ENCODE data around the gene MYLK. TPM values are rescaled to one million over a fixed set of nuclear protein-coding genes. Genes with fewer than 3 reads are reported as not detected.

MYLK gene
- total RNA-seq, 2 experiments from 2014 or later, result 0.22 TPM; not detected in 1

- no peaks in the 10 kb centered on the region for H3K27me3 ChIP-seq (ENCODE audit: control insufficient read depth in 1 of 2, insufficient read depth in 2 of 2, low read length in 2 of 2)
- intact Hi-C loops (cut with DNase I, micrococcal nuclease), result no loop called here
- H3K4me1 Mint-ChIP-seq (ENCODE audit: low read depth), result no peaks in the 10 kb centered on the region
These were observed 104.4 kb downstream of the MYLK start for GRCh38 chr3:123779655-123780231.

GRCh38 chr3:123778991-123779622 is 105.0 kb downstream of the MYLK start:
- TF ChIP-seq CTCF (IDR thresholded peaks at IDR 0.05), result no peak
- H3K9me3 Mint-ChIP-seq, result no peaks in the 10 kb centered on the region
- no peak overlapping the region for H3K4me3 Mint-ChIP-seq
- no peaks in the 10 kb centered on the region for H3K4me1 ChIP-seq (ENCODE audit: insufficient read depth, low read length)
- H3K27ac Mint-ChIP-seq, result no peak overlapping the region
- DNase-seq (no peak), ATAC-seq (ENCODE audit: poor library complexity) (no peak)
- H3K27me3 Mint-ChIP-seq, result peaks cover 6% of the 10 kb centered on the region
- ChIA-PET CTCF (no interaction called here), POLR2A (interaction anchor here (0.6 kb wide), 1 partner anchor 1584 kb away, joined by 3 read pairs; no protein-coding TSS in a partner anchor)
- no peaks in the 10 kb centered on the region for H3K9me3 ChIP-seq (ENCODE audit: control insufficient read depth in 1 of 2, insufficient read depth in 1 of 2, low read length in 2 of 2)
- no peaks in the 10 kb centered on the region for H3K36me3 Mint-ChIP-seq (ENCODE audit: low read depth)
- intact Hi-C loops (cut with DNase I, micrococcal nuclease), result no loop called here
- H3K4me1 Mint-ChIP-seq (ENCODE audit: low read depth), result no peaks in the 10 kb centered on the region
- H3K36me3 ChIP-seq (ENCODE audit: insufficient read depth, low read length), result no peaks in the 10 kb centered on the region
- H3K27me3 ChIP-seq (ENCODE audit: control insufficient read depth in 1 of 2, insufficient read depth in 2 of 2, low read length in 2 of 2), result no peaks in the 10 kb centered on the region
- no peak overlapping the region for H3K4me3 ChIP-seq (ENCODE audit: low read length)
- H3K27ac ChIP-seq (ENCODE audit: low read depth in 1 of 2, low read length in 2 of 2), result no peak overlapping the region

More at GRCh38 chr3:123779655-123780231, 104.4 kb downstream of the MYLK start:
- no peaks in the 10 kb centered on the region for H3K4me1 ChIP-seq (ENCODE audit: insufficient read depth, low read length)
- ChIA-PET POLR2A (interaction anchor here (0.6 kb wide), 1 partner anchor 1584 kb away, joined by 3 read pairs; no protein-coding TSS in a partner anchor), CTCF (no interaction called here)
- no peak overlapping the region for H3K27ac ChIP-seq (ENCODE audit: low read depth in 1 of 2, low read length in 2 of 2)
- Mint-ChIP-seq H3K36me3 (ENCODE audit: low read depth) (no peaks in the 10 kb centered on the region), H3K9me3 (no peaks in the 10 kb centered on the region), H3K27ac (no peak overlapping the region), H3K27me3 (peaks cover 6% of the 10 kb centered on the region), H3K4me3 (no peak overlapping the region)
- H3K4me3 ChIP-seq (ENCODE audit: low read length), result no peak overlapping the region
- TF ChIP-seq CTCF (IDR thresholded peaks at IDR 0.05), result no peak
- H3K9me3 ChIP-seq (ENCODE audit: control insufficient read depth in 1 of 2, insufficient read depth in 1 of 2, low read length in 2 of 2), result no peaks in the 10 kb centered on the region
- no peak for DNase-seq
- no peaks in the 10 kb centered on the region for H3K36me3 ChIP-seq (ENCODE audit: insufficient read depth, low read length)
- no peak for ATAC-seq (ENCODE audit: poor library complexity)

- H3K4me1 Mint-ChIP-seq (ENCODE audit: low read depth), result no peaks in the 10 kb centered on the region
These were observed 105.6 kb downstream of the MYLK start for GRCh38 chr3:123778525-123778924.

More at GRCh38 chr3:123778525-123778924, 105.6 kb downstream of the MYLK start:
- intact Hi-C loops (cut with DNase I, micrococcal nuclease), result no loop called here
- no peak for ATAC-seq (ENCODE audit: poor library complexity)
- no peaks in the 10 kb centered on the region for H3K36me3 ChIP-seq (ENCODE audit: insufficient read depth, low read length)
- H3K36me3 Mint-ChIP-seq (ENCODE audit: low read depth), result no peaks in the 10 kb centered on the region
- no peaks in the 10 kb centered on the region for H3K9me3 ChIP-seq (ENCODE audit: control insufficient read depth in 1 of 2, insufficient read depth in 1 of 2, low read length in 2 of 2)
- CTCF ChIA-PET, result no interaction called here
- peaks cover 6% of the 10 kb centered on the region for H3K27me3 Mint-ChIP-seq
- H3K4me3 Mint-ChIP-seq, result no peak overlapping the region
- no peaks in the 10 kb centered on the region for H3K9me3 Mint-ChIP-seq
- no peak overlapping the region for H3K4me3 ChIP-seq (ENCODE audit: low read length)
- no peak overlapping the region for H3K27ac ChIP-seq (ENCODE audit: low read depth in 1 of 2, low read length in 2 of 2)
- no peaks in the 10 kb centered on the region for H3K27me3 ChIP-seq (ENCODE audit: control insufficient read depth in 1 of 2, insufficient read depth in 2 of 2, low read length in 2 of 2)
- no peak for DNase-seq
- no peaks in the 10 kb centered on the region for H3K4me1 ChIP-seq (ENCODE audit: insufficient read depth, low read length)
- no peak overlapping the region for H3K27ac Mint-ChIP-seq
- no peak for TF ChIP-seq CTCF (IDR thresholded peaks at IDR 0.05)
- POLR2A ChIA-PET, result no interaction called here
